Common myeloid progenitor, CD34-positive (primary cell): ENCODE results near the gene PSMC2. TPM values are rescaled to one million over a fixed set of nuclear protein-coding genes. Genes with fewer than 3 reads are reported as not detected.

Experiments
- CTCF ChIA-PET: fragments of 350-600 bp; sonication (Branson Sonifier 250); formaldehyde crosslinking; loops from one replicate; lab custom pipeline; 2021; ENCODE audit warnings: antibody characterized with exemption; lab: Charles Lee
- POLR2A ChIA-PET: fragments of 350-600 bp; sonication (Branson Sonifier 250); formaldehyde crosslinking; loops from one replicate; lab custom pipeline; 2021; ENCODE audit warnings: antibody characterized with exemption; lab: Charles Lee
- DNase-seq, 3 donors: peaks; one replicate each; pipeline versions ENCODE4 v3.0.0 to v3.0.0-alpha.2; 2013
- H3K27ac ChIP-seq, 2 experiments: 1 replicate in 1 of 2; 2 replicates in 1 of 2; pipeline ENCODE4 v1.7.0; 2013; ENCODE audit warnings: inconsistent platforms in 2 of 2, low read length in 2 of 2, mild to moderate bottlenecking in 2 of 2, low read depth in 1 of 2, moderate library complexity in 1 of 2; ENCODE audit not compliant: severe bottlenecking in 2 of 2, insufficient read depth in 1 of 2, poor library complexity in 1 of 2
- H3K27me3 ChIP-seq, 5 experiments: replicated peaks in 2 of 5; 1 replicate in 3 of 5; 2 replicates in 2 of 5; pipeline versions ENCODE4 v1.6.1 to v1.7.0; 2013; ENCODE audit warnings: low read length in 4 of 5, mild to moderate bottlenecking in 2 of 5, moderate library complexity in 2 of 5, inconsistent platforms in 1 of 5; ENCODE audit not compliant: insufficient read depth in 5 of 5, control insufficient read depth in 4 of 5
- H3K36me3 ChIP-seq, 4 experiments: 1 replicate in 2 of 4; 2 replicates in 2 of 4; pipeline versions ENCODE4 v1.6.1 to v1.7.0; 2013; ENCODE audit warnings: low read length in 3 of 4, control low read depth in 1 of 4, mild to moderate bottlenecking in 1 of 4; ENCODE audit not compliant: control insufficient read depth in 4 of 4, insufficient read depth in 4 of 4
- H3K4me1 ChIP-seq, 4 experiments: 1 replicate in 3 of 4; 2 replicates in 1 of 4; pipeline versions ENCODE4 v1.6.1 to v1.7.1; 2013; ENCODE audit warnings: low read length in 3 of 4, mild to moderate bottlenecking in 3 of 4, control low read depth in 1 of 4, inconsistent platforms in 1 of 4, moderate library complexity in 1 of 4; ENCODE audit not compliant: control insufficient read depth in 4 of 4, insufficient read depth in 4 of 4; ENCODE audit errors: control extremely low read depth in 1 of 4
- H3K4me3 ChIP-seq, 7 experiments: 1 replicate in 4 of 7; 2 replicates in 3 of 7; pipeline versions ENCODE4 v1.5.1 to v1.7.0; 2013; ENCODE audit warnings: mild to moderate bottlenecking in 7 of 7, low read length in 6 of 7, moderate library complexity in 6 of 7, inconsistent platforms in 2 of 7, low read depth in 2 of 7, control low read depth in 1 of 7; ENCODE audit not compliant: insufficient read depth in 4 of 7, control insufficient read depth in 1 of 7; ENCODE audit errors: extremely low read depth in 1 of 7
- H3K9me3 ChIP-seq, 5 experiments: 1 replicate in 4 of 5; 2 replicates in 1 of 5; pipeline versions ENCODE4 v1.6.1 to v1.7.1; 2013; ENCODE audit warnings: low read length in 4 of 5, mild to moderate bottlenecking in 2 of 5, inconsistent platforms in 1 of 5, low read depth in 1 of 5, moderate library complexity in 1 of 5; ENCODE audit not compliant: control insufficient read depth in 4 of 5, insufficient read depth in 2 of 5; ENCODE audit errors: control extremely low read depth in 1 of 5
- WGBS: methylation state at CpG from one replicate; pipeline ENCODE4 v1.1.5; 2013; ENCODE audit not compliant: insufficient coverage; 5-methylcytosine and 5-hydroxymethylcytosine counted together
- polyA plus RNA-seq: library from polyadenylated mRNA; unstranded; fragments of 120-200 nt; gene quantifications from one replicate; pipeline ENCODE4 v1.2.1, GENCODE V29; 2013

Gene PSMC2
- 88.8 TPM for polyA plus RNA-seq

DNA sequence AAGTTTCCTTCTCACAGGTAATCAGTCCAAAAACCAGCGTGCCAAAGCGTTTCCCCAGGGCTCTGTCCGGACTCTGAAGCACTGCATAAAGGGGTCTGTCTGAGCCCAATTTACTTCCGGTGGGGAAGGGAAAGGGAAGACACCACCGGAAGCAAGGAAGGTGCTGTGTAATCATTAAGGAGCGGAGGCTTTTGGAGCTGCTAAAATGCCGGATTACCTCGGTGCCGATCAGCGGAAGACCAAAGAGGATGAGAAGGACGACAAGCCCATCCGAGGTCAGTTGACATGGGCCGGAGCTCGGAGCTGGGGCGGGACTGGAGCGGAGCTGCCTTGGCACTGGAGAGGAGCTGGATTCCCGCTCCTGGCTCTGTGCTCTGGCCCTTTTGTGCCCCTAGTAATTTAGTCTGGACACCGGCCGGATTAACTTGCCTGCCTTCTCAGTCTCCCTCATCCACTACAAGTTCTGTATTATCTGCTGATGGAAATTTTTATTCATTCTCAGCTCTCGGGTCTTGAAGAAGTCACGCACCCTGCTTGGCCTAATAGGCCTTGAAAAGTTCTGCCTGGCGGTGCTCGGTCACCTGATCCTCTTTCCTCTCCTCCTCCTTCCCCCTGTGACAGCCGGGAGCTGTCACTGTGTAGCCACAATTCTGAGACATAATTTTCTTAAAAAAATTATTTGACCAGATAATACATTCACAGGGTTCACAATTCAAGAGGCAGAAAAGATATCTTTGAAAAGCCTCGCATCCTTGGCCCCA is at the start of gene PSMC2:
TSS of gene PSMC2 (plus strand) at position 137 of the 761 bp plus-strand sequence. CDS start at position 206, 69 bp downstream.
- DNase-seq: peak; percentile 95 to 97 (median 96)
- no peaks in the 10 kb centered on the region for H3K27me3 ChIP-seq
- peak within 1 kb of the TSS; percentile 74 to 100 (median 98) for H3K4me3 ChIP-seq
- ChIA-PET CTCF (interaction anchor here (0.7 to 1.8 kb wide), 3 partner anchors 9 to 59 kb away, joined by 3 to 6 read pairs (median 3); no protein-coding TSS in a partner anchor), POLR2A (no interaction called here)
- H3K9me3 ChIP-seq: no peaks in the 10 kb centered on the region
- WGBS: 0% methylated on average over 16 of the region's 25 CpGs
- peaks cover 2 to 18% (median 9%) of the 10 kb centered on the region in 4 experiments for H3K36me3 ChIP-seq
- peak within 1 kb of the TSS; percentile 97 to 99 for H3K27ac ChIP-seq
- peaks cover 27 to 50% (median 34%) of the 10 kb centered on the region in 4 experiments for H3K4me1 ChIP-seq

DNA sequence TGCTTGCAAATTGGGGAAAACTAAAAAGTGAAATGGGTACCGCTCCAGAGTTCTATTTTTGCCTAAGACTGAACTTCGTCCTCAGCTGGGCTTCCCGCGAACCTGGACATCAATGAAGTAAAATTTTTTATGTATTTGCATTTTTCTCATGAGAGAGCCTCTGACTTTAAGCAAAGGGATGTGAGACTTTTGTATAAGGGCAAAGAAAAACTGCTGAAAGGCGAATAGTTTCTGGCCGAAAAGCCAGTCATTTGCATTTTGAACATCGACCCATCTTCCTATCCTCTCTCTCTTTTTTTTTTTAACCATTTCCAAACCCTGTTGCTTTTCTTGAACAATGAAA is 49.6 kb upstream of the PSMC2 start:
- CTCF ChIA-PET: interaction anchor here (1.2 to 3.1 kb wide), 4 partner anchors 10 to 109 kb away, joined by 3 to 13 read pairs (median 6); no protein-coding TSS in a partner anchor
- Histone ChIP-seq H3K27ac (peak overlapping the region; percentile 60 to 88), H3K9me3 (no peaks in the 10 kb centered on the region), H3K36me3 (peaks cover 0 to 37% (median 22%) of the 10 kb centered on the region in 4 experiments), H3K4me1 (peaks cover 2 to 15% (median 7%) of the 10 kb centered on the region in 4 experiments), H3K4me3 (peak overlapping the region; percentile 68 to 94 (median 89)), H3K27me3 (no peaks in the 10 kb centered on the region)
- WGBS: 0% methylated on average over 4 of the region's 7 CpGs
- POLR2A ChIA-PET: no interaction called here
- no peak for DNase-seq

DNA sequence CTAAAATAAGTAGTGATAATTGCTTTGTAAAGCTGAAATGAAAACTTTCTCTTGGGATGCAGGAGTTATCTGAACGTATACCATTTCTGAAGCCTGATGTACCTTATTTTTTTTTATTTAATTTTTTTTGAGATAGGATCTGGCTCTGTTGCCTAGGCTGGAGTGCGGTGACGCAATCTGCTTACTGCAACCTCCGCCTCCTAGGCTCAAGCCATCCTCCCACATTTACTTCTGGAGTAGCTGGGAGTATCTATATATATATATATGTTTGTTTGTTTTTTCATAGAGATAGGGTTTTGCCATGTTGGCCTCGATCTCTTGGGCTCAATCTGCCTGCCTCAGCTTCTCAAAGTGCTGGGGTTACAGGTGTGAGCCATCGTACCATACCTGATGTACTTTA is 47.8 kb upstream of the PSMC2 start:
- H3K9me3 ChIP-seq: no peaks in the 10 kb centered on the region
- no peak for DNase-seq
- H3K27me3 ChIP-seq: no peaks in the 10 kb centered on the region
- peaks cover 7 to 55% (median 31%) of the 10 kb centered on the region in 4 experiments for H3K36me3 ChIP-seq
- ChIA-PET CTCF (interaction anchor here (1.1 kb wide), 2 partner anchors 12 to 13 kb away, joined by 3 read pairs; no protein-coding TSS in a partner anchor), POLR2A (no interaction called here)
- H3K4me3 ChIP-seq: no peak overlapping the region
- peaks cover 2 to 15% (median 7%) of the 10 kb centered on the region in 4 experiments for H3K4me1 ChIP-seq
- 100% methylated on average over 1 of the region's 6 CpGs for WGBS
- H3K27ac ChIP-seq: peak overlapping the region in 1 of 2 experiments; percentile 10

- H3K9me3 ChIP-seq: no peaks in the 10 kb centered on the region
- H3K27ac ChIP-seq: no peak overlapping the region
- peaks cover 2 to 15% (median 7%) of the 10 kb centered on the region in 4 experiments for H3K4me1 ChIP-seq
- H3K27me3 ChIP-seq: no peaks in the 10 kb centered on the region
- H3K4me3 ChIP-seq: no peak overlapping the region
- WGBS: no CpG with 5 or more reads among the region's 2 CpGs
- peaks cover 15 to 72% (median 39%) of the 10 kb centered on the region in 4 experiments for H3K36me3 ChIP-seq
- POLR2A ChIA-PET: no interaction called here
- no peak for DNase-seq
- CTCF ChIA-PET: interaction anchor here (0.6 to 1.4 kb wide), 3 partner anchors 16 to 113 kb away, joined by 3 read pairs; no protein-coding TSS in a partner anchor
Observed at GRCh38 chr7:103301441-103301840, 46.0 kb upstream of the PSMC2 start.

GRCh38 chr7:103307503-103308231 is 39.8 kb upstream of the PSMC2 start:
- H3K4me3 ChIP-seq: no peak overlapping the region
- ChIA-PET POLR2A (no interaction called here), CTCF (interaction anchor here (0.8 to 1.8 kb wide), 2 partner anchors 10 to 97 kb away, joined by 4 to 13 read pairs; partner anchors contain the start of gene PMPCB)
- peaks cover 22 to 94% (median 49%) of the 10 kb centered on the region in 4 experiments for H3K36me3 ChIP-seq
- H3K4me1 ChIP-seq: no peaks in the 10 kb centered on the region
- 100% methylated on average over 1 of the region's 3 CpGs for WGBS
- DNase-seq: peak in 1 of 3 donors; percentile 8
- no peaks in the 10 kb centered on the region for H3K9me3 ChIP-seq
- H3K27ac ChIP-seq: no peak overlapping the region
- no peaks in the 10 kb centered on the region for H3K27me3 ChIP-seq

DNA sequence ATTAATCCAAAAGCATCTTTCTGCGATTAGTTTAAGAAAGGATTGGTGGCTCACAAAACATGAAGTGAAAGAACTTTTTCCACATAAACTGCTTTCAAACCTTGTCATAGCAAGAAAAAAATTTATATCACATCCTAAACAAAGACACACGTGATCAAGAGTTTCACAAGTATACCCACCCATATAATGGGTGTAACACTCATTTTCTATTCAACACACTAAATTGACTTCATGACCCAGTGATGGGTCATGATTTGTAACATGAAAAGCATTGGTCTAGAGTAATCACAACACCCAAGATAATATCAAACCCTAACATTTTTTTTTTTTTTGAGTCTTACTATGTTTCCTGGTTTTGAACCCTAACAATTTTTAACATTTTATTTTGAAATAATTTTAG is 32.6 kb upstream of the PSMC2 start:
- Histone ChIP-seq H3K36me3 (peaks cover 42 to 95% (median 66%) of the 10 kb centered on the region in 4 experiments), H3K4me3 (no peak overlapping the region), H3K27me3 (no peaks in the 10 kb centered on the region), H3K9me3 (no peaks in the 10 kb centered on the region), H3K4me1 (no peaks in the 10 kb centered on the region), H3K27ac (no peak overlapping the region)
- WGBS: 100% methylated on average over 2 of the region's 2 CpGs
- POLR2A ChIA-PET: no interaction called here
- CTCF ChIA-PET: no interaction called here
- DNase-seq: no peak
